ENCODE results near the gene MLIP. TPM values are rescaled to one million over a fixed set of nuclear protein-coding genes. Genes with fewer than 3 reads are reported as not detected.

The MLIP gene
- total and polyA plus RNA-seq, 2 of the 13 experiments (the other 11 are each of a cell fraction or from before 2014, with no cell fraction given) = 0.08 to 0.33 TPM

GRCh38 chr6:54098450-54099044 is 12.7 kb upstream of the MLIP start (continued):
- TF ChIP-seq ZXDC (CRISPR knock-in tag; IDR thresholded peaks at IDR 0.05) (no peak), ZNF33B (CRISPR knock-in tag; IDR thresholded peaks at IDR 0.05) (no peak), TBP (CRISPR knock-in tag; IDR thresholded peaks at IDR 0.05) (no peak), HMG20A (CRISPR knock-in tag; IDR thresholded peaks at IDR 0.05; ENCODE audit: borderline replicate concordance) (peak; percentile 79; the same call in 1 of the 2 replicates), DNMT1 (CRISPR knock-in tag; IDR thresholded peaks at IDR 0.05) (no peak), PAXIP1 (CRISPR knock-in tag; conservative IDR thresholded peaks at IDR 0.05) (0 out of 2 replicates have a peak, but pooled peaks have one; percentile 24), ZNF777 (CRISPR knock-in tag; IDR thresholded peaks at IDR 0.05) (no peak), ZFAT (CRISPR knock-in tag; conservative IDR thresholded peaks at IDR 0.05) (no peak), ESRRA (CRISPR knock-in tag; IDR thresholded peaks at IDR 0.05; ENCODE audit: low read depth) (no peak), HDAC2 (CRISPR knock-in tag; IDR thresholded peaks at IDR 0.05) (0 out of 2 replicates have a peak, but pooled peaks have one; percentile 23), ZNF280B (CRISPR knock-in tag; IDR thresholded peaks at IDR 0.05; ENCODE audit: borderline replicate concordance) (no peak), SIX1 (CRISPR knock-in tag; IDR thresholded peaks at IDR 0.05; ENCODE audit: borderline replicate concordance) (no peak), ISX (CRISPR knock-in tag; conservative IDR thresholded peaks at IDR 0.05) (no peak), PPARG (CRISPR knock-in tag; conservative IDR thresholded peaks at IDR 0.05) (no peak), SOX6 (IDR thresholded peaks at IDR 0.05) (no peak), SOX6 (CRISPR knock-in tag; IDR thresholded peaks at IDR 0.05) (0 out of 2 replicates have a peak, but pooled peaks have one; percentile 4), ZFP1 (CRISPR knock-in tag; IDR thresholded peaks at IDR 0.05) (no peak), MED8 (CRISPR knock-in tag; IDR thresholded peaks at IDR 0.05; ENCODE audit: insufficient replicate concordance) (no peak)
